NCI-H82 (cell line): ENCODE measurements around the gene COL4A1.
"Not testable (repeated sequence)": the region's sequence is repeated elsewhere in the genome, so short reads cannot be mapped to it uniquely, and the experiment has no call there.

Source experiments
- DNase-seq: peaks from one replicate; lab custom pipeline; 2025; lab: John Stamatoyannopoulos, UW

COL4A1 gene

DNA sequence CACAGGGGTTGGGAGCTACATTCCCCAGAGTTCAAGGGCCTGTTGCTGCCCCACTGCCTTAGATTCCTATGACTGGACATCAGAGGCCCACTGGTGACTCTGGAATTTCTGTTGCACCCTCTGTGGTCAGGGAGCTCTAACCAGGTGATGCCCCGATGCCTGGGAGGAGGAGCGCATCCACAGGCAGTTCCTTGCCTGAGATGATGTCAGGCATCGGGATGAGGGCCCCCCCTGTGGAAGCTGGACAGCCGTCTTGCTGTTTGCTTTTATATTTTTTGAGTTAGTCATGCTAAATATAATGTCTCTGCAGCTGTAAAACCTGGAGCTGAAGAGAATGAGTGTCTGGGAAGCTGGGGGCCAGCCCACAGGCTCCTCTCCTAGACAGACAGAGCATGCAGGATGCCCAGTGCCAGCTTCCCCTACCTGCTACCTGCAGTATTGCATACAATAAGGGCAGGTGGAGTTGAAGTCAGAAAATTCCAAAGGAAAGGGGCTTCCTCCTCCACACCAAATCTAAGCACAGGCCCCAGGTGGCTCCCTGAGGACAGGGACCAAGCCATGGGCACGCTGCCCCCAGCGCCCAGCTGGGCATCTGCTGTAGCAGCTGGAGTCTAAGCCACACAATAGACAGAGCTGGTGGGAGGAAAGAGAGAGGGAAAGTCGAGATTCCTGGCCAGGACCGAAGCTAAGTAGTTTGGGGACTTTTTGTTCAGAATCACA, 16.4 kb upstream of the COL4A1 start:
- no peak for DNase-seq

DNA sequence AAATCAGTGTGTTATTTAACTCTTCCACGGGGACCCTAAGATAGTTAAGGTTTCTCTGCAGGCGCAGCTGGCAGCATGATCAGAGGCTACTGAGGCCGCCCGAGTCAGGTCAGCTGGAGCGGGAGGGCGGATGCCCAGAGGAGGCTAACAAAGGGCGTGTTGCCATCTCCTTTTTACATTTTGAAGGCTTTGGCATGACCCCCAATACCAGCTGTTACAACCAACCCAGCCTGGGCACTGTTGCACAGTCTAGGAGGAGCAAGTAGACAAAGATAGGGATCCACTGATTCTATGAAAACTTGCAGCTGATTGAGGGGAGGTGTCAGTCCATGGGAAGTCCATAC, 15.8 kb upstream of the COL4A1 start:
- no peak for DNase-seq

- no peak for DNase-seq
Observed at GRCh38 chr13:110322126-110322827, 15.3 kb upstream of the COL4A1 start.

GRCh38 chr13:110321573-110321972, 14.6 kb upstream of the COL4A1 start:
- DNase-seq = not testable (repeated sequence)

DNA sequence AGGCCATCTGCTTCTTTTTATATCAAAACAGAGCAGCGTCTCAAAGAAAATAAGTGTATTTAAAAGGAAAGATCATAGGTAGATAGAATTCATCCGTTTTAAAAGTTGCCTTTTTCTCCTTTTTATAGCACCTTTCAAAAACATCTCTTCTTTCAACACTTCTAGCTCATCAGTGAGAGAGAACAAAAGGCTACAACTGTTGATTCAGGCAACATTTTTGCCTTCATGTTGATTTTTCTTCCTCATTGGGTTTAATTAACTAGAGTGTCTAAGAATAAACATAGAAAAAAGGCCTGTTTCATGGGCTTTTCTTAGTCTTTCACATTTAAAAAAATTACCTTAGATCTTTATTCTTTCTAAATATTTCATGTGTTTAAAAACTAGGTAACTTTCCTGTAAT, 13.7 kb upstream of the COL4A1 start:
- no peak for DNase-seq

GRCh38 chr13:110319774-110320509, 13.0 kb upstream of the COL4A1 start:
- no peak for DNase-seq

DNA sequence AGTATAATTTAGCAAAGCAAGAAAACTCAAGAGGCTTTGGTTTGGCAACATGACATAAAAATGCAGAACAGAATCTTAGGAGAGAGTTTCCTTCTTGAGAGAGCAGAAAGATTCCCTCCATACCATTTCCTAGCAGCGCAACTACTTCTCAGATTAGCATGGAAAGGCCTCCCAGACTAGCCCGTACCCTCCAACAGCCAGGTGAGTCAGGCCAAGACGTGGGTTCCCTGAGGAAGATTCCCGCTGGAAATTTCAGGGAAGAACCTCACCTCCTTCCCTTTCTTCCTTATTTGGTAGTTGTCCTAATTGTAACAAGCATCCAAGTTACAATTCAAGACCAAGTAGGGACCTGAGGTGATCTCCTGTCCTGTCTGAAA, 12.4 kb upstream of the COL4A1 start:
- no peak for DNase-seq

- DNase-seq = no peak
Observed at GRCh38 chr13:110318920-110319319, 12.0 kb upstream of the COL4A1 start.

- no peak for DNase-seq
Observed at GRCh38 chr13:110317496-110318195, 10.7 kb upstream of the COL4A1 start.

DNA sequence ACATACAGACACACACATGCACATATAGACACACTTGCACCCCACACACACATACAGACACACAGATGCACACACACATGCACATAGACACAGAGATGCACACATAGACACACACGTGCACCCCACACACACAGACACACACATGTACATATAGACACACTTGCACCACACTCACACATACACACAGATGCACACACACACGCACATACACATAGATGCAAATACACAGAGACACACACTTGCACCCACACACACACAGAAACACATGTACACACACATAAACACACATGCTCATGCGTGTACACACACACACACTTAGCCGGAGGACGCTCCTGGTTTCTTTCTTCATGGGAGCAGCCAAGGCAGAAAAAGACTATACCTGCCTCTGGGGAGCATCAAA, 10.1 kb upstream of the COL4A1 start:
- no peak for DNase-seq

- no peak for DNase-seq
Observed at GRCh38 chr13:110316196-110316595, 9.2 kb upstream of the COL4A1 start.

GRCh38 chr13:110314516-110315245, 7.7 kb upstream of the COL4A1 start:
- DNase-seq = no peak

DNA sequence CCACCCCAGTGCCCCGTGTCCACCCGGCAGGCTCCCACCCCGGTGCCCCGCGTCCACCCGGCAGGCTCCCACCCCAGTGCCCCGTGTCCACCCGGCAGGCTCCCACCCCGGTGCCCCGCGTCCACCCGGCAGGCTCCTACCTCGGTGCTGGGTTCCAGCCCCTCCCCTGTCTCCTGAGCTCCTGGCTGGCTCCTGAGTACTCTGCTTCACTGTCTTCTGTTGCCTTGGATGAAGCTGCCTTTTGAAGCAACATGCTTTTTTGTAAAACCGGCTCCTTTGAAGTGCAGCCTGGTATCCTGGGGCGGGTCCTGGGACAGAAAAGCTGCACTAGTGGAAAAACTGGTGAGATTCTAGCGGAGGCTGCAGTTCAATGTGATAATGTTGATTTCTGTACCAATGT, 6.8 kb upstream of the COL4A1 start:
- DNase-seq = not testable (repeated sequence)

DNA sequence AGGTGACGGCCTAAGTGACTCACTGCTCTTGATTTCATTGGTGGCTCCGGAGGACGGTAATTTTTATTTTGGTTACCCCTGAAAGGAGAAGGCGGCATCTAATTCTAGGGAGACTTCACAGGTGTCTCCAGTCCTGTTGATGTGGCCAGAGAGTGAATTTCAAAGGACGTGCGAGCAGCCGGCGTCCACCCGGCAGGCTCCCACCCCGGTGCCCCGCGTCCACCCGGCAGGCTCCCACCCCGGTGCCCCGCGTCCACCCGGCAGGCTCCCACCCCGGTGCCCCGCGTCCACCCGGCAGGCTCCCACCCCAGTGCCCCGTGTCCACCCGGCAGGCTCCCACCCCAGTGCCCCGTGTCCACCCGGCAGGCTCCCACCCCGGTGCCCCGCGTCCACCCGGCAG, 6.3 kb upstream of the COL4A1 start:
- DNase-seq = not testable (repeated sequence)

- no peak for DNase-seq
Observed at GRCh38 chr13:110312339-110313031, 5.5 kb upstream of the COL4A1 start.

- DNase-seq = no peak
Observed at GRCh38 chr13:110311443-110312338, 4.7 kb upstream of the COL4A1 start.

DNA sequence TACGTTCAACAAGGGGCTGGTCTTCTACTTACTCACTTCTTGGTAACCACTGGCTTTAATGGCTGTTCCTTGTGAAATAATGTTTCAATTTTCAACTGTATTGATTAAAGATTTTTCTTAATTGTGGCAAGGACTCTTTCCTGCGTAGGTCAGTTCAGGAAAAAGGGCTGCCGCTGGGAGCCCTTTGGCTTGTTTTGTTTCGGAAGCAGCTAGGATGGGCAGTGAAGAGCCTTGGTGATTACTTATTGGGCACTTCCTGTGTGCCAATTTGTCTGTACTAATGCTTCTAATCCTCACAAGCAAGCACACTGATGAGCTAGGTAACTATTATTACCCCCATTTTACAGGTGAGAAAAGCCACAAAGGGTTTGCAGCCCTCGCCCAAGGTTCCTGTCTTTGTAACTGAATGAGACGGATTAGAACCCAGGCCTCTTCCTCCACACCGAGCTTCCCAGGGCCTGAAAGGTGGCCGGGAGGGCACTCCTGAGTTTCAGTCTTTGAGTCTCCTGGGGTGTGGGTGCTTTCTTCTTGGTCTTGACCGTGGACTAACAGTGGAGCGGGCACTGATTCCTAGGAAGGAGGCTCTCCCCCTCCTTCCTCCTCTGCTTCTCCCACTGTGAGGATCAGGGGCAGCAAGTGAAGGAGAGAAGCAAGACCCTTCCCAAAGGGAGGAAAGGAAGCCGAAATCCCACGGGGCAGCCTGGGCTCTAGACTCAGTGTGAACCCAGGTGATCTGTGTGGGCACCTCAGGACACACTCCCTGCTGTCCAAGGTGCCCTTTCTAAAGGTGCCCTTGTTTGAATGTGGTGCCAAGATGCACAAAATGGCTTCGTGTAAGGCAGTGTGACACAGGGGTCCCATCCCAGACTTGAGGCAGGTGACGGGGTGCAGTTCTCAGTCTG, 3.8 kb upstream of the COL4A1 start:
- no peak for DNase-seq

DNA sequence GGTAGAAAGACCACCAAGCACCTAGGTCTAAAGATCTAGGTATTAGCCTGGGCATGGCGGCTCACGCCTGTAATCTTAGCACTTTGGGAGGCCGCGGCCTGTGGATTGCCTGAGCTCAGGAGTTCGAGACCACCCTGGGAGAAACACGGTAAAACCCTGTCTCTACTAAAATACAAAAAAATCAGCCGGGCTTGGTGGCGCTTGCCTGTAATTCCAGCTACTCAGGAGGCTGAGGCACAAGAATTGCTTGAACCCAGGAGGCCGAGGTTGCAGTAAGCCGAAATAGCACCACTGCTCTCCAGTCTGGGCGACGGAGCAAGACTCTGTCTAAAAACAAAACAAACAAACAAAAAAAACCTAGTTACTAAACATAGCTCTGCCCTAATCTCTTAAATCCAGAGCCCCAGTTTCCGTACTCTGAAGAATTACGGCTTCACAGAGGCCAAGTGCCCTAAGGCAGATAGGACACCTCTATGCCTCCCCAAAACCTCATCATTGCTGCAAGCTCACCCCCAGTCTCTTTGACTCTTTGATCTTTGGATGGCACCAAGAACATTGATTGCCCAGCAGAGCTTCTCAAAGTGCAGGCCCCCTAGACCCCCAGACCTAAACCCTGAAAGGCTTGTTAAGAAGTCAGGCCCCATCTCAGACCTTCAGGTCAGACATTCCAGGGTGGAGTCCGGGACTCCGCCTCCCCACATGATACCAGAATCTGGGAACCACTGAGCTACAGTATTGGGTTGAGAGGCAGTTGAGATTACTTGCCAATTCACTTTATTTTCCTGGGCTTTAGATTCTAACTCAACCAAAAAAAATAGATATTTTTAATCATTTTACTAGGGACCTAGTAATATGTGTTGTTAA, 2.9 kb upstream of the COL4A1 start:
- no peak for DNase-seq
